PC-3 (cell line): ENCODE data around the gene SNX8. TPM values are rescaled to one million over a fixed set of nuclear protein-coding genes. Genes with fewer than 3 reads are reported as not detected.

ENCODE experiments used
- ATAC-seq: fragments of 200-7000 bp; cut with Tn5 transposase; 2 replicates; pipeline ENCODE4 v1.9.1; 2020; ENCODE audit warnings: mild to moderate bottlenecking, moderate library complexity
- BruUV-seq: library from RNA; stranded (reverse); fragments of 400-500 nt; replicated peaks from 2 replicates; lab custom pipeline; 2021; lab: Mats Ljungman, UMichigan
- CTCF ChIA-PET: fragments of 300-600 bp; sonication (Branson Sonifier 250); formaldehyde crosslinking; loops from one replicate; lab custom pipeline; 2022; ENCODE audit warnings: antibody characterized with exemption; lab: Charles Lee
- POLR2A ChIA-PET: fragments of 300-600 bp; sonication (Branson Sonifier 250); formaldehyde crosslinking; loops from one replicate; lab custom pipeline; 2022; ENCODE audit warnings: antibody characterized with exemption; ENCODE audit not compliant: unreplicated experiment; lab: Charles Lee
- DNase-seq: peaks from one replicate; pipeline ENCODE4 v3.0.0-alpha.2; 2015
- H2AFZ ChIP-seq: fragments of 300-600 bp; sonication (generic); 2 replicates; pipeline ENCODE4 v1.6.0; 2016; ENCODE audit warnings: antibody characterized with exemption, low read length
- H3F3A ChIP-seq: fragments of 300-600 bp; sonication (generic); one replicate; pipeline ENCODE4 v1.6.0; 2017; ENCODE audit warnings: antibody characterized with exemption, low read length, control low read depth, mild to moderate bottlenecking; ENCODE audit not compliant: unreplicated experiment
- H3K27ac ChIP-seq: fragments of 300-600 bp; sonication (generic); 2 replicates; pipeline ENCODE4 v1.5.1; 2016; ENCODE audit warnings: mild to moderate bottlenecking, low read length
- H3K27me3 ChIP-seq: fragments of 300-600 bp; sonication (generic); 2 replicates; pipeline ENCODE4 v1.6.1; 2016; ENCODE audit warnings: low read length, mixed read lengths
- H3K36me3 ChIP-seq: fragments of 300-600 bp; sonication (generic); 2 replicates; pipeline ENCODE4 v1.6.1; 2016; ENCODE audit warnings: low read depth, mixed run types, low read length, mixed read lengths
- H3K4me1 ChIP-seq: fragments of 300-600 bp; sonication (generic); 2 replicates; pipeline ENCODE4 v1.5.1; 2016; ENCODE audit warnings: low read length; ENCODE audit not compliant: insufficient read depth
- H3K4me2 ChIP-seq: fragments of 300-600 bp; sonication (generic); 2 replicates; pipeline ENCODE4 v1.6.0; 2016; ENCODE audit warnings: low read length
- H3K4me3 ChIP-seq: fragments of 300-600 bp; sonication (generic); 2 replicates; pipeline ENCODE4 v1.5.1; 2016; ENCODE audit warnings: mild to moderate bottlenecking, low read length, mixed read lengths
- H3K79me2 ChIP-seq: fragments of 300-600 bp; sonication (generic); 2 replicates; pipeline ENCODE4 v1.6.1; 2017; ENCODE audit warnings: low read length, mixed read lengths
- H3K9ac ChIP-seq: fragments of 300-600 bp; sonication (generic); 2 replicates; pipeline ENCODE4 v1.6.0; 2016; ENCODE audit warnings: mild to moderate bottlenecking, low read length
- H3K9me2 ChIP-seq: fragments of 300-600 bp; sonication (generic); replicated peaks from 2 replicates; pipeline ENCODE4 v1.6.1; 2016; ENCODE audit warnings: mixed run types, low read length, mixed read lengths
- H3K9me3 ChIP-seq: fragments of 300-600 bp; sonication (generic); 2 replicates; pipeline ENCODE4 v1.6.1; 2016; ENCODE audit warnings: low read length, mixed read lengths
- H4K20me1 ChIP-seq: fragments of 300-600 bp; sonication (generic); 2 replicates; pipeline ENCODE4 v1.6.1; 2016; ENCODE audit warnings: low read length, mixed read lengths
- CTCF ChIP-seq: fragments of 300-600 bp; sonication (generic); conservative IDR thresholded peaks from 2 replicates; pipeline ENCODE4 v1.5.1; 2017; ENCODE audit warnings: antibody characterized with exemption, low read depth, mild to moderate bottlenecking, low read length
- EZH2 ChIP-seq: fragments of 300-600 bp; sonication (generic); IDR thresholded peaks from one replicate; pipeline ENCODE4 v1.6.1; 2017; ENCODE audit warnings: antibody characterized with exemption, mild to moderate bottlenecking, low read length; ENCODE audit not compliant: unreplicated experiment
- EZH2phosphoT487 ChIP-seq: fragments of 300-600 bp; sonication (generic); IDR thresholded peaks from 2 replicates; pipeline ENCODE4 v1.6.1; 2018; ENCODE audit warnings: mild to moderate bottlenecking, antibody characterized with exemption, low read length, borderline replicate concordance
- intact Hi-C: fragments of 100-400 bp; cut with micrococcal nuclease; formaldehyde crosslinking; loops from 2 replicates; pipeline ENCODE4 v1.9.0; 2023
- total RNA-seq: library from RNA; depleted of rRNA; stranded (reverse); fragments of >200 nt; gene quantifications from 2 replicates; pipeline ENCODE4 v1.2.3, GENCODE V29; 2014

Gene SNX8
- total RNA-seq, 1 experiment from 2014 or later = 12.3 TPM

- Histone ChIP-seq H3K27ac (peak overlapping the region; percentile 55; the same call in 1 of the 2 replicates), H4K20me1 (no peaks in the 10 kb centered on the region), H3K9ac (no peak overlapping the region), H3K9me2 (no peaks in the 10 kb centered on the region), H3K4me3 (no peak overlapping the region), H3K36me3 (no peaks in the 10 kb centered on the region; the same call in 1 of the 2 replicates), H3K4me1 (peaks cover 24% of the 10 kb centered on the region), H3F3A (no peaks in the 10 kb centered on the region), H3K9me3 (no peaks in the 10 kb centered on the region), H3K79me2 (no peaks in the 10 kb centered on the region), H3K27me3 (no peaks in the 10 kb centered on the region), H2AFZ (no peak overlapping the region), H3K4me2 (peak overlapping the region; percentile 41; the same call in 1 of the 2 replicates)
- TSS peak; percentile 28 for BruUV-seq
- CTCF ChIA-PET = no interaction called here
- TF ChIP-seq EZH2phosphoT487 (no peak), CTCF (no peak), EZH2 (no peak)
- DNase-seq = no peak
- intact Hi-C loops = no loop called here
- ATAC-seq = no peak
- POLR2A ChIA-PET = no interaction called here
Measured at GRCh38 chr7:2254429-2255144, 59.7 kb downstream of the SNX8 start.

- no peak for DNase-seq
- POLR2A ChIA-PET = no interaction called here
- BruUV-seq = no TSS peak
Measured at GRCh38 chr7:2253525-2254244, 60.6 kb downstream of the SNX8 start.

More at GRCh38 chr7:2253525-2254244, 60.6 kb downstream of the SNX8 start:
- Histone ChIP-seq H3K9ac (no peak overlapping the region), H4K20me1 (no peaks in the 10 kb centered on the region), H3K9me3 (no peaks in the 10 kb centered on the region), H3K4me3 (no peak overlapping the region), H3F3A (no peaks in the 10 kb centered on the region), H3K79me2 (no peaks in the 10 kb centered on the region), H3K9me2 (no peaks in the 10 kb centered on the region), H3K4me1 (peaks cover 33% of the 10 kb centered on the region), H3K27ac (no peak overlapping the region), H2AFZ (no peak overlapping the region), H3K36me3 (no peaks in the 10 kb centered on the region; the same call in 1 of the 2 replicates), H3K27me3 (no peaks in the 10 kb centered on the region), H3K4me2 (no peak overlapping the region)
- no peak for TF ChIP-seq EZH2
- TF ChIP-seq CTCF = no peak
- no peak for TF ChIP-seq EZH2phosphoT487
- CTCF ChIA-PET = no interaction called here
- ATAC-seq = no peak
- intact Hi-C loops = no loop called here
